HCT116 (cell line): ENCODE results near the gene KRCC1.

Source experiments
- SRF ChIP-seq: IDR thresholded peaks from 2 replicates; pipeline ENCODE4 v1.6.1; 2012; ENCODE audit warnings: low read depth
- TF ChIP-seq, protein P1 (sequence below), 3 experiments: fragments of 200-600 bp in 1 of 3; sonication (generic) in 1 of 3; IDR thresholded peaks in 2 of 3; conservative IDR thresholded peaks in 1 of 3; 2 replicates each; pipeline ENCODE4 v1.5.1; 2012 to 2017; ENCODE audit warnings: low read depth in 2 of 3, low read length in 2 of 3, antibody characterized with exemption in 1 of 3, borderline replicate concordance in 1 of 3, control low read depth in 1 of 3, mild to moderate bottlenecking in 1 of 3, mixed read lengths in 1 of 3, mixed run types in 1 of 3, moderate library complexity in 1 of 3; ENCODE audit not compliant: insufficient read depth in 1 of 3
- TF ChIP-seq, protein P2 (sequence below): IDR thresholded peaks from 2 replicates; pipeline ENCODE4 v1.6.1; 2012
- TF ChIP-seq, protein P3 (sequence below): IDR thresholded peaks from 2 replicates; pipeline ENCODE4 v1.6.1; 2012

DNA sequence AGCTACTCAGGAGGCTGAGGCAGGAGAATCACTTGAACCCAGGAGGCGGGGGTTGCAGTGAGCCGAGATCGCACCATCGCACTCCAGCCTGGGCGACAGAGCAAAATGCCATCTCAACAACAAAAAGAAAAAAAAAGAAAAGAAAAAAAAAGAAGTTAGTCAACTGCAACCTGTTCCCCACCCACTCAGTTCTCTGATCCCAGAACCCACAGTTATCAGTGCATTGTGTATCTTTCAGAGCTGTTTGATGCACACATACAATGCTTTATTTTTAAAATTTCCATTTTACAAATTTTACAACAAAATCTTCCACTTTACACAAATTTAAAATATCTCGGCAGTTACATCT, 53.2 kb downstream of the KRCC1 start:
- no peak for TF ChIP-seq SRF
- TF ChIP-seq, protein P1, sequence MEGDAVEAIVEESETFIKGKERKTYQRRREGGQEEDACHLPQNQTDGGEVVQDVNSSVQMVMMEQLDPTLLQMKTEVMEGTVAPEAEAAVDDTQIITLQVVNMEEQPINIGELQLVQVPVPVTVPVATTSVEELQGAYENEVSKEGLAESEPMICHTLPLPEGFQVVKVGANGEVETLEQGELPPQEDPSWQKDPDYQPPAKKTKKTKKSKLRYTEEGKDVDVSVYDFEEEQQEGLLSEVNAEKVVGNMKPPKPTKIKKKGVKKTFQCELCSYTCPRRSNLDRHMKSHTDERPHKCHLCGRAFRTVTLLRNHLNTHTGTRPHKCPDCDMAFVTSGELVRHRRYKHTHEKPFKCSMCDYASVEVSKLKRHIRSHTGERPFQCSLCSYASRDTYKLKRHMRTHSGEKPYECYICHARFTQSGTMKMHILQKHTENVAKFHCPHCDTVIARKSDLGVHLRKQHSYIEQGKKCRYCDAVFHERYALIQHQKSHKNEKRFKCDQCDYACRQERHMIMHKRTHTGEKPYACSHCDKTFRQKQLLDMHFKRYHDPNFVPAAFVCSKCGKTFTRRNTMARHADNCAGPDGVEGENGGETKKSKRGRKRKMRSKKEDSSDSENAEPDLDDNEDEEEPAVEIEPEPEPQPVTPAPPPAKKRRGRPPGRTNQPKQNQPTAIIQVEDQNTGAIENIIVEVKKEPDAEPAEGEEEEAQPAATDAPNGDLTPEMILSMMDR (IDR thresholded peaks at IDR 0.05 in 2 of 3, conservative IDR thresholded peaks at IDR 0.05 in 1 of 3; ENCODE audit: borderline replicate concordance in 1 of 3, insufficient read depth in 1 of 3, low read depth in 2 of 3, low read length in 2 of 3) = no peak
- TF ChIP-seq, protein P2, sequence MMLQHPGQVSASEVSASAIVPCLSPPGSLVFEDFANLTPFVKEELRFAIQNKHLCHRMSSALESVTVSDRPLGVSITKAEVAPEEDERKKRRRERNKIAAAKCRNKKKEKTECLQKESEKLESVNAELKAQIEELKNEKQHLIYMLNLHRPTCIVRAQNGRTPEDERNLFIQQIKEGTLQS = no peak
- TF ChIP-seq, protein P3, sequence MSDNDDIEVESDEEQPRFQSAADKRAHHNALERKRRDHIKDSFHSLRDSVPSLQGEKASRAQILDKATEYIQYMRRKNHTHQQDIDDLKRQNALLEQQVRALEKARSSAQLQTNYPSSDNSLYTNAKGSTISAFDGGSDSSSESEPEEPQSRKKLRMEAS = no peak
